A549 (cell line): ENCODE results near the gene AGTRAP.

Experiments
- CBX8 ChIP-seq: fragments of 200-600 bp; sonication (generic); IDR thresholded peaks from 2 replicates; pipeline ENCODE4 v1.6.1; 2016
- CTCF ChIP-seq: fragments of >200 bp; sonication (Bioruptor Twin); formaldehyde crosslinking; IDR thresholded peaks from 3 replicates; pipeline ENCODE4 v1.5.1; 2016
- EP300 ChIP-seq, 2 experiments: fragments of >200 bp; sonication (Bioruptor Twin); formaldehyde crosslinking; IDR thresholded peaks; 2 replicates in 1 of 2; 3 replicates in 1 of 2; pipeline ENCODE4 v1.6.1; 2016 to 2017
- JUNB ChIP-seq: fragments of >200 bp; sonication (Bioruptor Twin); formaldehyde crosslinking; IDR thresholded peaks from 2 replicates; pipeline ENCODE4 v1.6.1; 2016
- MAFK ChIP-seq: fragments of 450-650 bp; IDR thresholded peaks from 2 replicates; pipeline ENCODE4 v1.6.1; 2014; ENCODE audit not compliant: partially characterized antibody
- MYC ChIP-seq: IDR thresholded peaks from 2 replicates; pipeline ENCODE4 v1.6.1; 2012; ENCODE audit warnings: mild to moderate bottlenecking, inconsistent platforms, low read length, improper control_type of control experiment, borderline replicate concordance
- RFX5 ChIP-seq: fragments of 450-650 bp; IDR thresholded peaks from 2 replicates; pipeline ENCODE4 v1.7.1; 2014; ENCODE audit warnings: antibody characterized with exemption, mild to moderate bottlenecking, moderate library complexity
- USF2 ChIP-seq: fragments of 450-650 bp; IDR thresholded peaks from 2 replicates; pipeline ENCODE4 v1.6.1; 2014; ENCODE audit warnings: antibody characterized with exemption

- TF ChIP-seq CTCF = no peak
- TF ChIP-seq MAFK = no peak
- TF ChIP-seq EP300 (IDR thresholded peaks at IDR 0.05) = no peak
- no peak for TF ChIP-seq RFX5
- no peak for TF ChIP-seq MYC
- no peak for TF ChIP-seq JUNB
- TF ChIP-seq CBX8 = no peak
- TF ChIP-seq USF2 = no peak
These were observed 11.0 kb downstream of the AGTRAP start for GRCh38 chr1:11746795-11747487.
